ENCODE measurements around the gene CCDC40.

Gene CCDC40

GRCh38 chr17:80018917-80019651, 17.4 kb upstream of the CCDC40 start:
- TF ChIP-seq REST (IDR thresholded peaks at IDR 0.05; ENCODE audit: low read depth) (no peak), CEBPB (IDR thresholded peaks at IDR 0.05) (peak; percentile 66)

- TF ChIP-seq YY1 (IDR thresholded peaks at IDR 0.05; ENCODE audit: low read depth): no peak
- TF ChIP-seq TCF12 (IDR thresholded peaks at IDR 0.05; ENCODE audit: low read depth): no peak
- no peak for TF ChIP-seq EP300 (IDR thresholded peaks at IDR 0.05; ENCODE audit: borderline replicate concordance)
- TF ChIP-seq REST (IDR thresholded peaks at IDR 0.05; ENCODE audit: low read depth): no peak
- no peak for TF ChIP-seq NFIC (IDR thresholded peaks at IDR 0.05)
- TF ChIP-seq MAX (IDR thresholded peaks at IDR 0.05): no peak
- no peak for TF ChIP-seq CREB1 (IDR thresholded peaks at IDR 0.05; ENCODE audit: low read depth)
- no peak for TF ChIP-seq RAD21 (IDR thresholded peaks at IDR 0.05; ENCODE audit: low read depth)
- no peak for TF ChIP-seq FOXM1 (IDR thresholded peaks at IDR 0.05; ENCODE audit: borderline replicate concordance, low read depth)
- TF ChIP-seq CEBPB (IDR thresholded peaks at IDR 0.05): no peak
Measured at GRCh38 chr17:80021600-80021999, 14.8 kb upstream of the CCDC40 start.

- no peak for TF ChIP-seq TAF1 (IDR thresholded peaks at IDR 0.05; ENCODE audit: low read depth)
- no peak for TF ChIP-seq REST (IDR thresholded peaks at IDR 0.05; ENCODE audit: low read depth)
- no peak for TF ChIP-seq EP300 (IDR thresholded peaks at IDR 0.05; ENCODE audit: borderline replicate concordance)
- TF ChIP-seq MAX (IDR thresholded peaks at IDR 0.05): no peak
- TF ChIP-seq TEAD4 (IDR thresholded peaks at IDR 0.05): no peak
- no peak for TF ChIP-seq NFIC (IDR thresholded peaks at IDR 0.05)
- TF ChIP-seq USF1 (IDR thresholded peaks at IDR 0.05): no peak
- no peak for TF ChIP-seq TCF12 (IDR thresholded peaks at IDR 0.05; ENCODE audit: low read depth)
- no peak for TF ChIP-seq ZBTB7A (IDR thresholded peaks at IDR 0.05; ENCODE audit: low read depth)
- no peak for TF ChIP-seq CEBPB (IDR thresholded peaks at IDR 0.05)
- TF ChIP-seq YY1 (IDR thresholded peaks at IDR 0.05; ENCODE audit: low read depth): no peak
- no peak for TF ChIP-seq RAD21 (IDR thresholded peaks at IDR 0.05; ENCODE audit: low read depth)
- TF ChIP-seq FOXM1 (IDR thresholded peaks at IDR 0.05; ENCODE audit: borderline replicate concordance, low read depth): no peak
- TF ChIP-seq EGR1 (IDR thresholded peaks at IDR 0.05): no peak
- no peak for TF ChIP-seq CREB1 (IDR thresholded peaks at IDR 0.05; ENCODE audit: low read depth)
Measured at GRCh38 chr17:80023481-80024205, 12.8 kb upstream of the CCDC40 start.

- TF ChIP-seq USF1 (IDR thresholded peaks at IDR 0.05) (no peak), ZBTB7A (IDR thresholded peaks at IDR 0.05; ENCODE audit: low read depth) (no peak), MAX (IDR thresholded peaks at IDR 0.05) (no peak), CREB1 (IDR thresholded peaks at IDR 0.05; ENCODE audit: low read depth) (no peak), TCF12 (IDR thresholded peaks at IDR 0.05; ENCODE audit: low read depth) (no peak), REST (IDR thresholded peaks at IDR 0.05; ENCODE audit: low read depth) (no peak), EGR1 (IDR thresholded peaks at IDR 0.05) (no peak), TAF1 (IDR thresholded peaks at IDR 0.05; ENCODE audit: low read depth) (no peak), RAD21 (IDR thresholded peaks at IDR 0.05; ENCODE audit: low read depth) (no peak), YY1 (IDR thresholded peaks at IDR 0.05; ENCODE audit: low read depth) (no peak)
Measured at GRCh38 chr17:80024206-80024972, 12.1 kb upstream of the CCDC40 start.

Measured in Ishikawa (cell line).